Liver (tissue), 3 donors: ENCODE data around the gene S100A1.

Experiments
- ATF3 ChIP-seq: IDR thresholded peaks from 2 replicates; pipeline ENCODE4 v1.6.1; 2016; ENCODE audit warnings: antibody characterized with exemption
- CTCF ChIP-seq: fragments of 150-350 bp; IDR thresholded peaks from 2 replicates; pipeline ENCODE4 v1.5.1; 2017; ENCODE audit warnings: improper control_type of control experiment, low read depth, low read length; ENCODE audit not compliant: missing input control
- EGR1 ChIP-seq, 2 donors: IDR thresholded peaks; 2 replicates each; pipeline ENCODE4 v1.6.1; 2016 to 2018; ENCODE audit warnings: antibody characterized with exemption in 2 of 2, low read depth in 2 of 2
- FOXA1 ChIP-seq: IDR thresholded peaks from 2 replicates; pipeline ENCODE4 v1.6.1; 2016; ENCODE audit warnings: antibody characterized with exemption
- MAX ChIP-seq: IDR thresholded peaks from 2 replicates; pipeline ENCODE4 v1.6.1; 2016; ENCODE audit warnings: antibody characterized with exemption
- REST ChIP-seq: IDR thresholded peaks from 2 replicates; pipeline ENCODE4 v1.6.1; 2016; ENCODE audit warnings: antibody characterized with exemption, mild to moderate bottlenecking
- SP1 ChIP-seq: IDR thresholded peaks from 2 replicates; pipeline ENCODE4 v1.6.1; 2018; ENCODE audit warnings: antibody characterized with exemption, mild to moderate bottlenecking
- TAF1 ChIP-seq: conservative IDR thresholded peaks from 2 replicates; pipeline ENCODE4 v1.6.1; 2016; ENCODE audit warnings: antibody characterized with exemption, mild to moderate bottlenecking
- YY1 ChIP-seq: IDR thresholded peaks from 2 replicates; pipeline ENCODE4 v1.6.1; 2016; ENCODE audit warnings: antibody characterized with exemption, mild to moderate bottlenecking
- ZBTB33 ChIP-seq: IDR thresholded peaks from 2 replicates; pipeline ENCODE4 v1.6.1; 2016; ENCODE audit warnings: antibody characterized with exemption
- donor health status: healthy.
- donor health status: healthy.

- TF ChIP-seq CTCF (no peak), EGR1 (IDR thresholded peaks at IDR 0.05; ENCODE audit: low read depth in 2 of 2) (no peak), REST (no peak), TAF1 (no peak), ZBTB33 (no peak), ATF3 (no peak), SP1 (no peak), MAX (no peak), YY1 (no peak), FOXA1 (no peak)
Observed at GRCh38 chr1:153667439-153667838, 39.2 kb downstream of the S100A1 start.
